SK-N-MC (cell line): ENCODE measurements around the gene PTGDS.
"Not testable (repeated sequence)": the region's sequence is repeated elsewhere in the genome, so short reads cannot be mapped to it uniquely, and the experiment has no call there.

Experiments used
- DNase-seq: peaks from one replicate; pipeline ENCODE4 v3.0.0-alpha.2; 2011; ENCODE audit warnings: low read depth, low spot score
- H3K27ac ChIP-seq: fragments of 200-600 bp; sonication (generic); 2 replicates; pipeline ENCODE4 v1.5.1; 2016; ENCODE audit warnings: mixed run types
- H3K36me3 ChIP-seq: fragments of 200-600 bp; sonication (generic); 2 replicates; pipeline ENCODE4 v1.6.1; 2017; ENCODE audit warnings: antibody characterized with exemption, low read length, mixed read lengths; ENCODE audit not compliant: insufficient read depth
- H3K4me3 ChIP-seq: fragments of 200-600 bp; sonication (generic); 2 replicates; pipeline ENCODE4 v1.5.1; 2016
- H3K9ac ChIP-seq: fragments of 200-600 bp; sonication (generic); 2 replicates; pipeline ENCODE4 v1.8.0; 2017; ENCODE audit warnings: mixed run types, mixed read lengths; ENCODE audit not compliant: insufficient read length
- H3K9me3 ChIP-seq: fragments of 200-600 bp; sonication (generic); 2 replicates; pipeline ENCODE4 v1.6.1; 2017; ENCODE audit warnings: low read depth, mild to moderate bottlenecking, antibody characterized with exemption, low read length, moderate library complexity, mixed read lengths
- EZH2 ChIP-seq: fragments of 200-600 bp; sonication (generic); IDR thresholded peaks from one replicate; pipeline ENCODE4 v1.6.1; 2017; ENCODE audit warnings: antibody characterized with exemption
- FOXP2 ChIP-seq: optimal IDR thresholded peaks from 2 replicates; pipeline ENCODE3; 2011; ENCODE audit warnings: mild to moderate bottlenecking, moderate library complexity; ENCODE audit not compliant: insufficient read depth; ENCODE audit errors: extremely low read length, control extremely low read depth
- POLR2AphosphoS5 ChIP-seq: IDR thresholded peaks from 2 replicates; pipeline ENCODE4 v1.6.1; 2012; ENCODE audit warnings: mild to moderate bottlenecking, low read depth, low read length, borderline replicate concordance

The PTGDS gene

GRCh38 chr9:136995772-136996311, 18.5 kb downstream of the PTGDS start:
- Histone ChIP-seq H3K36me3 (peaks cover 5% of the 10 kb centered on the region; the same call in 1 of the 2 replicates), H3K9me3 (no peaks in the 10 kb centered on the region), H3K27ac (no peak overlapping the region), H3K4me3 (no peak overlapping the region), H3K9ac (peak overlapping the region; percentile 59)
- DNase-seq, result no peak
- no peak for TF ChIP-seq FOXP2
- TF ChIP-seq POLR2AphosphoS5, result no peak
- no peak for TF ChIP-seq EZH2

DNA sequence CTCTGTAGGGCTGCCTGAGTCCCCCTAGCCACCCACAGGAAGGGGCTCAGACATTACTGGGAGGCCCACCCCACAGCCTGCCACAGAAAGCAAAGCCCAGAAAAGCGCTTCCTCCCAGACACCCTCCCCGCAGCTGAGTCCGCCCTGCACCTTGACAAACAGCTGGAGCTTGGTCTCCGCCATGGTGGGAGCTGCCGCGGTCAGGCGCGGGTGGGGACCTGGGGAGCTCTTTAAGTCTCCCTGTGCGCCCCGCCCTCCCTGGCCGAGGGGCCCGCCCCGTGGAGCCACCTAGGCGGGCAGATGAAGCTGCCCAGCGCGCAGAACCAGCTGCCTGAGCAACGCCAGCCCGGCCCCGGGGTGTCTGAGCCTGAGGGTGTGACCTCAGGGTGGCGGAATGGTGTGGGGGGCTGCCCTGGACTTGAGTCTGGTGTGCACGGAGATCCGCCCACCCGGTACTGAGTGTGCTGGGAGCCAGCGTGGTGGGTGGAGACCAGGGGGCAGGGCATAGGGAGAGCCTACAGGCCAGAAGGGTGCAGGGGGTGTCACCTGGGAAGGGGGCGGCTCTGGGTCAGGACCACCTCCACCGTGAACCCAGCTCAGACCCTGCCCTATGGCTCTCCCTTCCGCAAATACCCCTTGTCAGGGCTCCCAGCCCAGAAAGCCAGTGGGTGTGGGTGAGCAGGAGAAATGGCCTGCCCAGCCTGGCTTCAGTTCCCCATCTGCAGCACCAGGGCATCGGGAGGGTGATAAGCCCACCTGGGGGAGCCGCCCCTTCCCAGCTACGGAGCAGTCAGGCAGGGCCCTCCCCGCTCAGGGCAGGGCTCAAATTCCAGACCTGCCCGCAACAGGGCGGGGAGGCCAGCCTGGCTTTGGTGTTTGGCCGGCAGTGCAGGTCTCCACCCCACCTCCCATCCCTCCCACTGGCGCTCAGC, 19.3 kb downstream of the PTGDS start, which contains the start of gene CLIC3:
CLIC3 (minus strand) TSS at position 208 of the 932 bp plus-strand sequence; CDS start at position 183, 25 bp downstream.
- H3K9ac ChIP-seq, result peak within 1 kb of the TSS; percentile 59
- no peak within 1 kb of the TSS for H3K27ac ChIP-seq
- no peaks in the 10 kb centered on the region for H3K9me3 ChIP-seq
- DNase-seq, result no peak
- TF ChIP-seq EZH2, result no peak
- TF ChIP-seq FOXP2, result no peak
- no peak for TF ChIP-seq POLR2AphosphoS5
- no peak within 1 kb of the TSS for H3K4me3 ChIP-seq
- peaks cover 5% of the 10 kb centered on the region; the same call in 1 of the 2 replicates for H3K36me3 ChIP-seq

DNA sequence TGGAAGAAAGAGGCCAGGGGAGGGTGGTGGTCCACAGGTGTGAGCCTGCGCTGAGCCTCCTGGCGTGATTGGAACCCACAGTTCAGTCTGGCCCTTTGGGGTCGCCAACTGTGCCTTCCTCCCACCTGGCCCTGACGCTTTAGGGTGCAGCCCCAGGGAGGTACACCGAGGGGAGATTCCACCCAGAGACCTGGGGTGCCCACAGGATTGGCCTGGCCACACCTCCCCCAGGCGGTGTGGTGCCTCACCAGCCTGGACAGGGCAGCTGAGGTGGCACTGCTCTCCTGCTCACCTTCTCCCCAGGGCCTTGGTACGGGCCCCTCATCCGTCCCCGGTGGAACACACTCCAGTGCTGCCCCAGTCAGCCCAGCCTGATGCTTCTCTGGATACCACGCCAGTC, 20.1 kb downstream of the PTGDS start:
- no peak for DNase-seq
- H3K9ac ChIP-seq, result no peak overlapping the region
- no peak for TF ChIP-seq EZH2
- no peak for TF ChIP-seq POLR2AphosphoS5
- TF ChIP-seq FOXP2, result no peak
- H3K4me3 ChIP-seq, result no peak overlapping the region
- H3K27ac ChIP-seq, result no peak overlapping the region
- no peaks in the 10 kb centered on the region for H3K9me3 ChIP-seq
- peaks cover 5% of the 10 kb centered on the region; the same call in 1 of the 2 replicates for H3K36me3 ChIP-seq

- Histone ChIP-seq H3K4me3 (no peak overlapping the region), H3K27ac (no peak overlapping the region), H3K9me3 (no peaks in the 10 kb centered on the region), H3K9ac (no peak overlapping the region), H3K36me3 (peaks cover 5% of the 10 kb centered on the region; the same call in 1 of the 2 replicates)
- DNase-seq, result no peak
- TF ChIP-seq POLR2AphosphoS5, result no peak
- no peak for TF ChIP-seq EZH2
- no peak for TF ChIP-seq FOXP2
Observed at GRCh38 chr9:136997830-136998234, 20.5 kb downstream of the PTGDS start.

- H3K9ac ChIP-seq, result no peak overlapping the region
- no peak for DNase-seq
- TF ChIP-seq EZH2 (no peak), POLR2AphosphoS5 (no peak), FOXP2 (no peak)
- no peak overlapping the region for H3K27ac ChIP-seq
- no peaks in the 10 kb centered on the region for H3K9me3 ChIP-seq
- H3K36me3 ChIP-seq, result no peaks in the 10 kb centered on the region
- no peak overlapping the region for H3K4me3 ChIP-seq
Observed at GRCh38 chr9:137000177-137000930, 23.1 kb downstream of the PTGDS start.

DNA sequence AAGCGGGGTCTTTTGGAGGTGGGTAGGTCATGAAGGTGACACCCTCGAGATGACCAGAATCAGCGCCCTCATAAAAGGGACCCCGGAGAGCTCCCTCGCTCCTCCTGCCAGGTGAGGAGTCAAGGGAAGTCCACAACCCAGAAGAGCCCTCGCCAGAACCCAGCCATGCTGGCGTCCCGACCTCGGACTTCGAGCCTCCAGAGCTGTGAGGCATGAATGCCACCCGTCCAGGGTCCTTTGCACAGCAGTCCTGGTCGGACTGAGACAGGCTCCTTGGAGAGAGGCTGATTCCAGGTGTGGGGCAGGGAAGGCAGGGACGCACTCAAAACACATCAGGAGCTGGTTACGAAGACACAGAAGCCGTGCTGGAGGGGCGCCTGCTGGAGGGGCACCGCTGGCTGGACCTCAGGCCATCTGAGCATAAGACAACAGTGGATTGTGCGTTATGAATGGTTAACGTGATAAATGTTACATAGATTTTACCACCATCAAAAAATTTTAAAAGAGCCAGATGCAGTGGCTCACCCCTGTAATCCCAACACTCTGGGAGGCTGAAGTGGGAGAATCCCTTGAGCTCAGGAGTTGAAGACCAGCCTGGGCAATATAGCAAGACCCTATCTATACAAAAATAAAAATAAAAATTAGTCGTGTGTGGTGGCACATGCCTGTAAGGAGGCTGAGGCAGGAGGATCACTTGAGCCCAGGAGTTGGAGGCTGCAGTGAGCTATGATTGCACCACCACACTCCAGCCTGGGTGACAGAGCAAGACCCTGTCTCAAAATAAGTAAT, 24.7 kb downstream of the PTGDS start:
- no peak for DNase-seq
- Histone ChIP-seq H3K36me3 (no peaks in the 10 kb centered on the region), H3K9me3 (no peaks in the 10 kb centered on the region), H3K4me3 (no peak overlapping the region), H3K9ac (no peak overlapping the region), H3K27ac (no peak overlapping the region)
- TF ChIP-seq EZH2, result no peak
- TF ChIP-seq POLR2AphosphoS5, result no peak
- TF ChIP-seq FOXP2, result no peak

- Histone ChIP-seq H3K27ac (no peak overlapping the region), H3K36me3 (no peaks in the 10 kb centered on the region), H3K9ac (no peak overlapping the region), H3K9me3 (no peaks in the 10 kb centered on the region), H3K4me3 (no peak overlapping the region)
- no peak for DNase-seq
- TF ChIP-seq EZH2 (no peak), FOXP2 (no peak), POLR2AphosphoS5 (no peak)
Observed at GRCh38 chr9:137002646-137003041, 25.3 kb downstream of the PTGDS start.

DNA sequence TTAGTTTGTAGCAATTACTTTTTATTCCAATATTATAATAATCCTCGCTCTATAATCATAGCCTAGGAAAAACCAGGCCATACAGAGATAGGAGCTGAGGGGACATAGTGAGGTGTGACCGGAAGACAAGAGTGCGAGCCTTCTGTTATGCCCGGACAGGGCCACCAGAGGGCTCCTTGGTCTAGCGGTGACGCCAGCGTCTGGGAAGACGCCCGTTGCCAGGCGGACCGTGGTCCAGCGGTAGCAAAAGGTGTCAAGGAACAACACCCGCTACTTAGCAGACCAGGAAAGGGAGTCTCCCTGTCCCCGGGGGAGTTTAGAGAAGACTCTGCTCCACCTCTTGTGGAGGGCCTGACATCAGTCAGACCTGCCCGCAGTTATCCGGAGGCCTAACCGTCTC, 27.0 kb downstream of the PTGDS start:
- not testable (repeated sequence) for H3K9me3 ChIP-seq, DNase-seq, H3K36me3 ChIP-seq, H3K4me3 ChIP-seq, H3K27ac ChIP-seq, H3K9ac ChIP-seq
